ENCODE measurements around the gene NRG2.

GRCh38 chr5:140060816-140061215 is 17.7 kb upstream of the NRG2 start:
- TF ChIP-seq CTCF (IDR thresholded peaks at IDR 0.05) (no peak), POLR2A (IDR thresholded peaks at IDR 0.05) (no peak)

All from esophagus squamous epithelium (tissue), 4 donors.